ENCODE data around the gene CD22. TPM values are rescaled to one million over a fixed set of nuclear protein-coding genes. Genes with fewer than 3 reads are reported as not detected.

The CD22 gene
- total and polyA plus RNA-seq, 4 donors = 0.15 to 4.1 (median 1.3) TPM

- no peaks in the 10 kb centered on the region for H3K27me3 ChIP-seq (ENCODE audit: control insufficient read depth in 4 of 4, insufficient read depth in 4 of 4, low read length in 3 of 4)
- no peaks in the 10 kb centered on the region for H3K9me3 ChIP-seq (ENCODE audit: control insufficient read depth in 4 of 4, low read length in 3 of 4)
- H3K4me1 ChIP-seq (ENCODE audit: control insufficient read depth in 4 of 4, insufficient read depth in 4 of 4, low read length in 3 of 4) = peaks cover 22 to 40% (median 34%) of the 10 kb centered on the region in 4 donors
- 87% methylated on average over 11 of the region's 11 CpGs for WGBS
- TF ChIP-seq NR2F2 (IDR thresholded peaks at IDR 0.05) = no peak
- TF ChIP-seq YY1 (IDR thresholded peaks at IDR 0.05) = no peak
- TF ChIP-seq EGR1 (IDR thresholded peaks at IDR 0.05; ENCODE audit: low read depth in 2 of 2) = no peak
- TF ChIP-seq HNF4G (IDR thresholded peaks at IDR 0.05) = no peak
- TF ChIP-seq GABPA (IDR thresholded peaks at IDR 0.05 in 1 of 2, conservative IDR thresholded peaks at IDR 0.05 in 1 of 2) = no peak
- TF ChIP-seq SP1 (IDR thresholded peaks at IDR 0.05) = no peak
- TF ChIP-seq RXRA (IDR thresholded peaks at IDR 0.05) = no peak
- TF ChIP-seq, protein P1, sequence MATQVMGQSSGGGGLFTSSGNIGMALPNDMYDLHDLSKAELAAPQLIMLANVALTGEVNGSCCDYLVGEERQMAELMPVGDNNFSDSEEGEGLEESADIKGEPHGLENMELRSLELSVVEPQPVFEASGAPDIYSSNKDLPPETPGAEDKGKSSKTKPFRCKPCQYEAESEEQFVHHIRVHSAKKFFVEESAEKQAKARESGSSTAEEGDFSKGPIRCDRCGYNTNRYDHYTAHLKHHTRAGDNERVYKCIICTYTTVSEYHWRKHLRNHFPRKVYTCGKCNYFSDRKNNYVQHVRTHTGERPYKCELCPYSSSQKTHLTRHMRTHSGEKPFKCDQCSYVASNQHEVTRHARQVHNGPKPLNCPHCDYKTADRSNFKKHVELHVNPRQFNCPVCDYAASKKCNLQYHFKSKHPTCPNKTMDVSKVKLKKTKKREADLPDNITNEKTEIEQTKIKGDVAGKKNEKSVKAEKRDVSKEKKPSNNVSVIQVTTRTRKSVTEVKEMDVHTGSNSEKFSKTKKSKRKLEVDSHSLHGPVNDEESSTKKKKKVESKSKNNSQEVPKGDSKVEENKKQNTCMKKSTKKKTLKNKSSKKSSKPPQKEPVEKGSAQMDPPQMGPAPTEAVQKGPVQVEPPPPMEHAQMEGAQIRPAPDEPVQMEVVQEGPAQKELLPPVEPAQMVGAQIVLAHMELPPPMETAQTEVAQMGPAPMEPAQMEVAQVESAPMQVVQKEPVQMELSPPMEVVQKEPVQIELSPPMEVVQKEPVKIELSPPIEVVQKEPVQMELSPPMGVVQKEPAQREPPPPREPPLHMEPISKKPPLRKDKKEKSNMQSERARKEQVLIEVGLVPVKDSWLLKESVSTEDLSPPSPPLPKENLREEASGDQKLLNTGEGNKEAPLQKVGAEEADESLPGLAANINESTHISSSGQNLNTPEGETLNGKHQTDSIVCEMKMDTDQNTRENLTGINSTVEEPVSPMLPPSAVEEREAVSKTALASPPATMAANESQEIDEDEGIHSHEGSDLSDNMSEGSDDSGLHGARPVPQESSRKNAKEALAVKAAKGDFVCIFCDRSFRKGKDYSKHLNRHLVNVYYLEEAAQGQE (IDR thresholded peaks at IDR 0.05) = no peak
- H3K9ac ChIP-seq (ENCODE audit: low read depth in 1 of 2, low read length in 2 of 2) = peak overlapping the region in 1 of 2 donors; percentile 14
- H3K27ac ChIP-seq (ENCODE audit: low read depth in 1 of 2, low read length in 2 of 2) = peak overlapping the region; percentile 81 to 95
- no peak overlapping the region for H3K4me3 ChIP-seq (ENCODE audit: low read depth in 1 of 3, low read length in 3 of 3)
- no peak for DNase-seq (ENCODE audit: low spot score)
- peaks cover 0 to 13% (median 10%) of the 10 kb centered on the region in 4 donors for H3K36me3 ChIP-seq (ENCODE audit: control insufficient read depth in 4 of 4, insufficient read depth in 3 of 4, low read depth in 1 of 4, low read length in 3 of 4)
Observed at GRCh38 chr19:35279374-35279773, 49.6 kb upstream of the CD22 start.

GRCh38 chr19:35279985-35280821 is 48.8 kb upstream of the CD22 start:
- TF ChIP-seq YY1 (IDR thresholded peaks at IDR 0.05) = no peak
- no peak for TF ChIP-seq TAF1 (conservative IDR thresholded peaks at IDR 0.05)
- peak; percentile 64 to 65 for TF ChIP-seq HNF4A (conservative IDR thresholded peaks at IDR 0.05)
- TF ChIP-seq RXRA (IDR thresholded peaks at IDR 0.05) = peak; percentile 80 to 85
- TF ChIP-seq FOXA1 (IDR thresholded peaks at IDR 0.05) = no peak
- no peak for TF ChIP-seq JUND (IDR thresholded peaks at IDR 0.05)
- TF ChIP-seq RAD21 (IDR thresholded peaks at IDR 0.05) = no peak
- TF ChIP-seq, protein P2, sequence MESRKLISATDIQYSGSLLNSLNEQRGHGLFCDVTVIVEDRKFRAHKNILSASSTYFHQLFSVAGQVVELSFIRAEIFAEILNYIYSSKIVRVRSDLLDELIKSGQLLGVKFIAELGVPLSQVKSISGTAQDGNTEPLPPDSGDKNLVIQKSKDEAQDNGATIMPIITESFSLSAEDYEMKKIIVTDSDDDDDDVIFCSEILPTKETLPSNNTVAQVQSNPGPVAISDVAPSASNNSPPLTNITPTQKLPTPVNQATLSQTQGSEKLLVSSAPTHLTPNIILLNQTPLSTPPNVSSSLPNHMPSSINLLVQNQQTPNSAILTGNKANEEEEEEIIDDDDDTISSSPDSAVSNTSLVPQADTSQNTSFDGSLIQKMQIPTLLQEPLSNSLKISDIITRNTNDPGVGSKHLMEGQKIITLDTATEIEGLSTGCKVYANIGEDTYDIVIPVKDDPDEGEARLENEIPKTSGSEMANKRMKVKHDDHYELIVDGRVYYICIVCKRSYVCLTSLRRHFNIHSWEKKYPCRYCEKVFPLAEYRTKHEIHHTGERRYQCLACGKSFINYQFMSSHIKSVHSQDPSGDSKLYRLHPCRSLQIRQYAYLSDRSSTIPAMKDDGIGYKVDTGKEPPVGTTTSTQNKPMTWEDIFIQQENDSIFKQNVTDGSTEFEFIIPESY (IDR thresholded peaks at IDR 0.05) = no peak
- TF ChIP-seq, protein P3, sequence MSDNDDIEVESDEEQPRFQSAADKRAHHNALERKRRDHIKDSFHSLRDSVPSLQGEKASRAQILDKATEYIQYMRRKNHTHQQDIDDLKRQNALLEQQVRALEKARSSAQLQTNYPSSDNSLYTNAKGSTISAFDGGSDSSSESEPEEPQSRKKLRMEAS (IDR thresholded peaks at IDR 0.05) = peak; percentile 51
- no peak for TF ChIP-seq GABPA (IDR thresholded peaks at IDR 0.05 in 1 of 2, conservative IDR thresholded peaks at IDR 0.05 in 1 of 2)
- TF ChIP-seq SP1 (IDR thresholded peaks at IDR 0.05) = peak; percentile 76
- no peak for TF ChIP-seq EGR1 (IDR thresholded peaks at IDR 0.05; ENCODE audit: low read depth in 2 of 2)
- TF ChIP-seq FOXA2 (IDR thresholded peaks at IDR 0.05) = no peak
- TF ChIP-seq NR2F2 (IDR thresholded peaks at IDR 0.05) = peak; percentile 36
- no peak for TF ChIP-seq CTCF (IDR thresholded peaks at IDR 0.05; ENCODE audit: low read depth, low read length, missing input control)
- TF ChIP-seq, protein P1 (IDR thresholded peaks at IDR 0.05) = no peak
- peak; percentile 85 for TF ChIP-seq ATF3 (IDR thresholded peaks at IDR 0.05)
- no peak for TF ChIP-seq HNF4G (IDR thresholded peaks at IDR 0.05)
- H3K4me1 ChIP-seq (ENCODE audit: control insufficient read depth in 4 of 4, insufficient read depth in 4 of 4, low read length in 3 of 4) = peaks cover 22 to 40% (median 32%) of the 10 kb centered on the region in 4 donors
- H3K36me3 ChIP-seq (ENCODE audit: control insufficient read depth in 4 of 4, insufficient read depth in 3 of 4, low read depth in 1 of 4, low read length in 3 of 4) = peaks cover 0 to 13% (median 10%) of the 10 kb centered on the region in 4 donors
- 52% methylated on average over 12 of the region's 12 CpGs for WGBS
- H3K9me3 ChIP-seq (ENCODE audit: control insufficient read depth in 4 of 4, low read length in 3 of 4) = no peaks in the 10 kb centered on the region
- peak overlapping the region; percentile 81 to 95 for H3K27ac ChIP-seq (ENCODE audit: low read depth in 1 of 2, low read length in 2 of 2)
- DNase-seq (ENCODE audit: low spot score) = peak; percentile 54
- H3K27me3 ChIP-seq (ENCODE audit: control insufficient read depth in 4 of 4, insufficient read depth in 4 of 4, low read length in 3 of 4) = no peaks in the 10 kb centered on the region
- H3K4me3 ChIP-seq (ENCODE audit: low read depth in 1 of 3, low read length in 3 of 3) = no peak overlapping the region
- H3K9ac ChIP-seq (ENCODE audit: low read depth in 1 of 2, low read length in 2 of 2) = no peak overlapping the region
